Gastroesophageal sphincter (tissue), 3 donors: ENCODE results near the gene LIMD2.

Source experiments
- POLR2AphosphoS5 ChIP-seq: sonication (generic); formaldehyde crosslinking; IDR thresholded peaks from one replicate; pipeline ENCODE4 v1.6.1; 2017; ENCODE audit warnings: antibody characterized with exemption
- TF ChIP-seq, protein P1 (sequence below), 4 experiments: fragments of 200-600 bp in 2 of 4; fragments of 450-650 bp in 2 of 4; sonication (generic) in 1 of 4; IDR thresholded peaks; one replicate each; pipeline ENCODE4 v1.5.1; 2017 to 2019; ENCODE audit warnings: antibody characterized with exemption in 4 of 4, mild to moderate bottlenecking in 2 of 4, moderate library complexity in 2 of 4

DNA sequence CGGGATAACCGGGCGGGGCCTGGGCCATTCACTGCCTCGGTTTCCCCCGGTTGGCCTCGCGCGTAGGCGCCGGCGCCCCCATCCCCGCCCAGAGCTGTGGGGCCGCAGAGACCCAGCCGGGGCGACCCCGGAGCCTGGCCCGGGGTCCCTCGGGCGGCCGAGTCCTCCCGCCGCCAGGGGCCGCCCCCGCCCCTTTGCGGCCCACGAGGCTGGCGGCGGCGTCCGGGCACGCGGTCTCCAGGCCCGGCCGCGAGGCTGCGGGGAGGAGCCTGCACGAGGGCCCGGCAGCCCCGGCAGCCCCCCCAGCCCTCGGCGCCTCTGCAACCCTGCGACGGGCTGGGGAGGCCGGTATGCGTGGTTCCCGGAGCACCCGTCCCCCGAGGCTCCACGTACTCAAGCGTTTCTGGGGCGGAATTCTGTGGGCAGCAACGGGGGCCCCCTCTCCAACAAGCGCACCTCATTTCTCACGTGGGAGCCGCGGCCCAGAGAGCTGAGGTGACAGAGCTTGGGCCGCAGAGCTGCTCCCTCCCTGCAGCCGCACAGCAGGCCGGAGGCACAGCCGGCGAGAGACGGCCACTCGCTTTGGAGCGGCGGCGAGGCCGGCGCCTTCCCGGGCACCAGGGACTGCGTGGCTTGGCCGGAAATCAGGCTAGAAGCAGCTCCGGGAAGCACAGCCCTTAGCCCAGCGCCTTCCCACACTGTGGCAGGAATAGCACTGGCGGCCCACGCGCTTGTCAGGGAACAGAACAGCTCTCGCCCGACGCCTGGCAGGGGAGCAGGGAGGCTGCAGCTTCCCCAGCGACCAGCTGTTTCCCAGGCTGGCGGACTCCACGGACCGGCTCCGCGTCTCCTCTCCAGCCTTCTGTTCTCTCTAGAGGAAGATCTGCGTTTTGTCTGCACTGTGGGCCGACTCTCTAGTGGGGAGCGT, 867 bp upstream of the LIMD2 start:
- TF ChIP-seq, protein P1, sequence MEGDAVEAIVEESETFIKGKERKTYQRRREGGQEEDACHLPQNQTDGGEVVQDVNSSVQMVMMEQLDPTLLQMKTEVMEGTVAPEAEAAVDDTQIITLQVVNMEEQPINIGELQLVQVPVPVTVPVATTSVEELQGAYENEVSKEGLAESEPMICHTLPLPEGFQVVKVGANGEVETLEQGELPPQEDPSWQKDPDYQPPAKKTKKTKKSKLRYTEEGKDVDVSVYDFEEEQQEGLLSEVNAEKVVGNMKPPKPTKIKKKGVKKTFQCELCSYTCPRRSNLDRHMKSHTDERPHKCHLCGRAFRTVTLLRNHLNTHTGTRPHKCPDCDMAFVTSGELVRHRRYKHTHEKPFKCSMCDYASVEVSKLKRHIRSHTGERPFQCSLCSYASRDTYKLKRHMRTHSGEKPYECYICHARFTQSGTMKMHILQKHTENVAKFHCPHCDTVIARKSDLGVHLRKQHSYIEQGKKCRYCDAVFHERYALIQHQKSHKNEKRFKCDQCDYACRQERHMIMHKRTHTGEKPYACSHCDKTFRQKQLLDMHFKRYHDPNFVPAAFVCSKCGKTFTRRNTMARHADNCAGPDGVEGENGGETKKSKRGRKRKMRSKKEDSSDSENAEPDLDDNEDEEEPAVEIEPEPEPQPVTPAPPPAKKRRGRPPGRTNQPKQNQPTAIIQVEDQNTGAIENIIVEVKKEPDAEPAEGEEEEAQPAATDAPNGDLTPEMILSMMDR (IDR thresholded peaks at IDR 0.05), result peak in 3 of 4 experiments; percentile 12 to 27 (median 15)
- TF ChIP-seq POLR2AphosphoS5, result peak; percentile 77
